ENCODE measurements around the gene CHMP2B.

The CHMP2B gene

DNA sequence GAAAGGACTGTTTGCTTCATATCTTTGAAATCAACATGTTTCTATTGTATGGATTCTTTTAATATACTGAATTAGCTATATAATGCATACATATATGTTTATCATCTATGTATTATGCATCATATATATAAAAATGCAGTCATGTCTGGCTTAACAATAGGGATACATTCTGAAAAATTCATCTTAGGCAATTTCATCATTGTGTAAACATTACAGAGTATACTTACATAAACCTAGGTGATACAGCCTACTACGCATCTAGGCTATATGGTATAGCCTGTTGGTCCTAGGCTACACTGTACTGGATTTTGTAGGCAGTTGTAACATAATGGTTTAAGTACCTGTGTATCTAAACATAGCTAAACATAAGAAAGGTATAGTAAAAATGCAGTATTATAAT lies 21.7 kb downstream of the CHMP2B start (continued):
- TF ChIP-seq, protein P1, sequence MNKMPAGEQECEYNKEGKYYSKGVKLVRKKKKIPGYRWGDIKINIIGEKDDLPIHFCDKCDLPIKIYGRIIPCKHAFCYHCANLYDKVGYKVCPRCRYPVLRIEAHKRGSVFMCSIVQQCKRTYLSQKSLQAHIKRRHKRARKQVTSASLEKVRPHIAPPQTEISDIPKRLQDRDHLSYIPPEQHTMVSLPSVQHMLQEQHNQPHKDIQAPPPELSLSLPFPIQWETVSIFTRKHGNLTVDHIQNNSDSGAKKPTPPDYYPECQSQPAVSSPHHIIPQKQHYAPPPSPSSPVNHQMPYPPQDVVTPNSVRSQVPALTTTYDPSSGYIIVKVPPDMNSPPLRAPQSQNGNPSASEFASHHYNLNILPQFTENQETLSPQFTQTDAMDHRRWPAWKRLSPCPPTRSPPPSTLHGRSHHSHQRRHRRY (tag by site-specific recombination; IDR thresholded peaks at IDR 0.05), result no peak
- TF ChIP-seq ZNF654 (tag by site-specific recombination; IDR thresholded peaks at IDR 0.05; ENCODE audit: low read depth), result no peak
- no peak for TF ChIP-seq ZNF830 (tag by site-specific recombination; IDR thresholded peaks at IDR 0.05; ENCODE audit: low read depth)
- TF ChIP-seq SP3 (tag by site-specific recombination; IDR thresholded peaks at IDR 0.05), result no peak
- no peak for TF ChIP-seq ZNF843 (tag by site-specific recombination; IDR thresholded peaks at IDR 0.05)

DNA sequence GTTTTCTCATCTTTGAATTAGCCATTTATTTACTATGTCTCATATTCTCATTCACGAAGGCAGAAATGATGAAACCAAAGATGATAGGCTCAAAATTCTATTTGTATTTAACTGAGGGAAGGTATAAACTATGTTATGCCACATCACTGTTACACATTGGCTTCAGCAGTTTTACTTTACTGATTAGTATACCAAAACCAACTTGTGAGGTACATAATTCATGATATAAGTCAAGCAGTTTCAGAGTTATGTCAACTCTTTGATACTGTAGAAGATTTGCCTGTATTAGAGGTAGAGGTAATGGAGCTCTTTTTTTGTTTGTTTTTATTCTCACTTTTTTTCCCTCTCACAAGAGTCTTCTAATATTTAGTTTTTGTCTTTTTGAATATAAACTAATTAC lies 22.9 kb downstream of the CHMP2B start:
- H3K36me3 ChIP-seq (ENCODE audit: control insufficient read depth in 2 of 2, insufficient read depth in 1 of 2, low read length in 2 of 2), result peaks cover 4 to 63% of the 10 kb centered on the region in 2 experiments
- TF ChIP-seq, protein P2, sequence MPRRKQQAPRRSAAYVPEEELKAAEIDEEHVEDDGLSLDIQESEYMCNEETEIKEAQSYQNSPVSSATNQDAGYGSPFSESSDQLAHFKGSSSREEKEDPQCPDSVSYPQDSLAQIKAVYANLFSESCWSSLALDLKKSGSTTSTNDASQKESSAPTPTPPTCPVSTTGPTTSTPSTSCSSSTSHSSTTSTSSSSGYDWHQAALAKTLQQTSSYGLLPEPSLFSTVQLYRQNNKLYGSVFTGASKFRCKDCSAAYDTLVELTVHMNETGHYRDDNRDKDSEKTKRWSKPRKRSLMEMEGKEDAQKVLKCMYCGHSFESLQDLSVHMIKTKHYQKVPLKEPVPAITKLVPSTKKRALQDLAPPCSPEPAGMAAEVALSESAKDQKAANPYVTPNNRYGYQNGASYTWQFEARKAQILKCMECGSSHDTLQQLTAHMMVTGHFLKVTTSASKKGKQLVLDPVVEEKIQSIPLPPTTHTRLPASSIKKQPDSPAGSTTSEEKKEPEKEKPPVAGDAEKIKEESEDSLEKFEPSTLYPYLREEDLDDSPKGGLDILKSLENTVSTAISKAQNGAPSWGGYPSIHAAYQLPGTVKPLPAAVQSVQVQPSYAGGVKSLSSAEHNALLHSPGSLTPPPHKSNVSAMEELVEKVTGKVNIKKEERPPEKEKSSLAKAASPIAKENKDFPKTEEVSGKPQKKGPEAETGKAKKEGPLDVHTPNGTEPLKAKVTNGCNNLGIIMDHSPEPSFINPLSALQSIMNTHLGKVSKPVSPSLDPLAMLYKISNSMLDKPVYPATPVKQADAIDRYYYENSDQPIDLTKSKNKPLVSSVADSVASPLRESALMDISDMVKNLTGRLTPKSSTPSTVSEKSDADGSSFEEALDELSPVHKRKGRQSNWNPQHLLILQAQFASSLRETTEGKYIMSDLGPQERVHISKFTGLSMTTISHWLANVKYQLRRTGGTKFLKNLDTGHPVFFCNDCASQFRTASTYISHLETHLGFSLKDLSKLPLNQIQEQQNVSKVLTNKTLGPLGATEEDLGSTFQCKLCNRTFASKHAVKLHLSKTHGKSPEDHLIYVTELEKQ (tag by site-specific recombination; IDR thresholded peaks at IDR 0.05; ENCODE audit: borderline replicate concordance), result no peak
- TF ChIP-seq KLF16 (tag by site-specific recombination; IDR thresholded peaks at IDR 0.05) (no peak), ZNF48 (tag by site-specific recombination; IDR thresholded peaks at IDR 0.05) (no peak), SALL2 (tag by site-specific recombination; IDR thresholded peaks at IDR 0.05; ENCODE audit: borderline replicate concordance) (no peak), ZNF416 (tag by site-specific recombination; IDR thresholded peaks at IDR 0.05) (no peak), ZBTB7A (tag by site-specific recombination; IDR thresholded peaks at IDR 0.05; ENCODE audit: low read depth) (no peak), ZNF747 (tag by site-specific recombination; IDR thresholded peaks at IDR 0.05) (no peak), ZNF214 (tag by site-specific recombination; IDR thresholded peaks at IDR 0.05; ENCODE audit: borderline replicate concordance) (no peak), ZFP3 (tag by site-specific recombination; IDR thresholded peaks at IDR 0.05; ENCODE audit: low read depth) (no peak), WT1 (tag by site-specific recombination; IDR thresholded peaks at IDR 0.05) (no peak)
- TF ChIP-seq, protein P3, sequence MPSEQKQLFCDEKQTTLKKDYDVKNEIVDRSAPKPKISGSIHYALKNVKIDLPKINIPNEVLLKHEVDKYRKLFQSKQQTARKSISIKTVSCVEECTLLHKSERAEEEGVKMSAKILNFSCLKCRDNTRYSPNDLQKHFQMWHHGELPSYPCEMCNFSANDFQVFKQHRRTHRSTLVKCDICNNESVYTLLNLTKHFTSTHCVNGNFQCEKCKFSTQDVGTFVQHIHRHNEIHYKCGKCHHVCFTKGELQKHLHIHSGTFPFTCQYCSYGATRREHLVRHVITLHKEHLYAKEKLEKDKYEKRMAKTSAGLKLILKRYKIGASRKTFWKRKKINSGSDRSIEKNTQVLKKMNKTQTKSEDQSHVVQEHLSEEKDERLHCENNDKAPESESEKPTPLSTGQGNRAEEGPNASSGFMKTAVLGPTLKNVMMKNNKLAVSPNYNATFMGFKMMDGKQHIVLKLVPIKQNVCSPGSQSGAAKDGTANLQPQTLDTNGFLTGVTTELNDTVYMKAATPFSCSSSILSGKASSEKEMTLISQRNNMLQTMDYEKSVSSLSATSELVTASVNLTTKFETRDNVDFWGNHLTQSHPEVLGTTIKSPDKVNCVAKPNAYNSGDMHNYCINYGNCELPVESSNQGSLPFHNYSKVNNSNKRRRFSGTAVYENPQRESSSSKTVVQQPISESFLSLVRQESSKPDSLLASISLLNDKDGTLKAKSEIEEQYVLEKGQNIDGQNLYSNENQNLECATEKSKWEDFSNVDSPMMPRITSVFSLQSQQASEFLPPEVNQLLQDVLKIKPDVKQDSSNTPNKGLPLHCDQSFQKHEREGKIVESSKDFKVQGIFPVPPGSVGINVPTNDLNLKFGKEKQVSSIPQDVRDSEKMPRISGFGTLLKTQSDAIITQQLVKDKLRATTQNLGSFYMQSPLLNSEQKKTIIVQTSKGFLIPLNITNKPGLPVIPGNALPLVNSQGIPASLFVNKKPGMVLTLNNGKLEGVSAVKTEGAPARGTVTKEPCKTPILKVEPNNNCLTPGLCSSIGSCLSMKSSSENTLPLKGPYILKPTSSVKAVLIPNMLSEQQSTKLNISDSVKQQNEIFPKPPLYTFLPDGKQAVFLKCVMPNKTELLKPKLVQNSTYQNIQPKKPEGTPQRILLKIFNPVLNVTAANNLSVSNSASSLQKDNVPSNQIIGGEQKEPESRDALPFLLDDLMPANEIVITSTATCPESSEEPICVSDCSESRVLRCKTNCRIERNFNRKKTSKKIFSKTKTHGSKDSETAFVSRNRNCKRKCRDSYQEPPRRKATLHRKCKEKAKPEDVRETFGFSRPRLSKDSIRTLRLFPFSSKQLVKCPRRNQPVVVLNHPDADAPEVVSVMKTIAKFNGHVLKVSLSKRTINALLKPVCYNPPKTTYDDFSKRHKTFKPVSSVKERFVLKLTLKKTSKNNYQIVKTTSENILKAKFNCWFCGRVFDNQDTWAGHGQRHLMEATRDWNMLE (tag by site-specific recombination; conservative IDR thresholded peaks at IDR 0.05; ENCODE audit: low read depth), result no peak
- H3K27ac ChIP-seq (ENCODE audit: extremely low read depth, low read depth, low read length), result no peak overlapping the region
- POLR2A ChIA-PET, result no interaction called here
- H3K4me3 ChIP-seq (ENCODE audit: low read depth, low read length), result no peak overlapping the region
- CTCF ChIA-PET, result no interaction called here
- H3K9me3 ChIP-seq (ENCODE audit: control insufficient read depth, insufficient read depth, low read depth, low read length), result no peaks in the 10 kb centered on the region
- no peaks in the 10 kb centered on the region for H3K4me1 ChIP-seq (ENCODE audit: control insufficient read depth, insufficient read depth, low read length)
